Keratinocyte (primary cell): ENCODE data around the gene RACGAP1. TPM values are rescaled to one million over a fixed set of nuclear protein-coding genes. Genes with fewer than 3 reads are reported as not detected.
A peak's percentile ranks its signal among the peaks of the same experiment; 100 is the strongest.

ENCODE experiments used
- DNase-seq: peaks from one replicate; pipeline ENCODE4 v3.0.0-alpha.2; 2011; ENCODE audit warnings: low read depth, missing footprints, low spot score
- FAIRE-seq: peaks from 2 replicates; lab custom pipeline; 2011; peaks lifted over from hg19 to GRCh38; lab: Jason Lieb, UNC
- H2AFZ ChIP-seq: 2 replicates; pipeline ENCODE4 v1.6.0; 2012; ENCODE audit warnings: low read length, control low read depth, inconsistent platforms; ENCODE audit not compliant: control insufficient read depth
- H3K27ac ChIP-seq: 2 replicates; pipeline ENCODE4 v1.5.1; 2011; ENCODE audit warnings: low read length; ENCODE audit not compliant: control insufficient read depth, insufficient read depth
- H3K27me3 ChIP-seq: 3 replicates; pipeline ENCODE4 v1.6.0; 2011; ENCODE audit warnings: low read length; ENCODE audit not compliant: control insufficient read depth, insufficient read depth; ENCODE audit errors: extremely low read depth
- H3K36me3 ChIP-seq, 2 experiments: 2 replicates in 1 of 2; 3 replicates in 1 of 2; pipeline ENCODE4 v1.5.1; 2011; ENCODE audit warnings: low read length in 2 of 2, mild to moderate bottlenecking in 1 of 2; ENCODE audit not compliant: control insufficient read depth in 2 of 2, insufficient read depth in 2 of 2; ENCODE audit errors: extremely low read depth in 1 of 2
- H3K4me1 ChIP-seq: 3 replicates; pipeline ENCODE4 v1.5.1; 2011; ENCODE audit warnings: low read length; ENCODE audit not compliant: control insufficient read depth, insufficient read depth; ENCODE audit errors: extremely low read depth
- H3K4me2 ChIP-seq: 3 replicates; pipeline ENCODE4 v1.6.0; 2011; ENCODE audit warnings: low read depth, low read length; ENCODE audit not compliant: control insufficient read depth, insufficient read depth; ENCODE audit errors: extremely low read depth
- H3K4me3 ChIP-seq, 3 experiments: fragments of 200-600 bp in 1 of 3; sonication (generic) in 1 of 3; 2 replicates in 2 of 3; 3 replicates in 1 of 3; pipeline ENCODE4 v1.5.1; 2011 to 2016; ENCODE audit warnings: low read length in 3 of 3, mild to moderate bottlenecking in 3 of 3, control low read depth in 2 of 3, inconsistent platforms in 1 of 3, low read depth in 1 of 3, mixed read lengths in 1 of 3, mixed run types in 1 of 3, moderate library complexity in 1 of 3; ENCODE audit not compliant: control insufficient read depth in 2 of 3, insufficient read depth in 2 of 3; ENCODE audit errors: extremely low read depth in 1 of 3
- H3K79me2 ChIP-seq: 2 replicates; pipeline ENCODE4 v1.6.0; 2012; ENCODE audit warnings: low read length; ENCODE audit not compliant: control insufficient read depth, insufficient read depth
- H3K9ac ChIP-seq: 3 replicates; pipeline ENCODE4 v1.6.0; 2011; ENCODE audit warnings: low read length; ENCODE audit not compliant: control insufficient read depth, insufficient read depth; ENCODE audit errors: extremely low read depth
- H3K9me1 ChIP-seq: 3 replicates; pipeline ENCODE4 v1.6.0; 2011; ENCODE audit warnings: low read length; ENCODE audit not compliant: control insufficient read depth, insufficient read depth; ENCODE audit errors: extremely low read depth
- H3K9me3 ChIP-seq: 2 replicates; pipeline ENCODE4 v1.5.1; 2012; ENCODE audit warnings: low read depth, low read length; ENCODE audit not compliant: control insufficient read depth
- H4K20me1 ChIP-seq: 3 replicates; pipeline ENCODE4 v1.6.0; 2011; ENCODE audit warnings: low read length; ENCODE audit not compliant: control insufficient read depth, insufficient read depth; ENCODE audit errors: extremely low read depth
- CTCF ChIP-seq, 3 experiments: IDR thresholded peaks in 1 of 3; conservative IDR thresholded peaks in 1 of 3; optimal IDR thresholded peaks in 1 of 3; 2 replicates in 2 of 3; 3 replicates in 1 of 3; pipeline versions ENCODE3 to v1.5.1; 2011; ENCODE audit warnings: low read length in 3 of 3, mild to moderate bottlenecking in 3 of 3, moderate library complexity in 2 of 3, control low read depth in 1 of 3, inconsistent platforms in 1 of 3; ENCODE audit not compliant: insufficient read depth in 2 of 3; ENCODE audit errors: extremely low read depth in 1 of 3
- EZH2 ChIP-seq: IDR thresholded peaks from one replicate; pipeline ENCODE4 v1.6.1; 2012; ENCODE audit warnings: inconsistent platforms, mild to moderate bottlenecking, low read length, moderate library complexity
- dilution Hi-C: fragments of 300-500 bp; cut with MboI; formaldehyde crosslinking; loops from one replicate; pipeline ENCODE4 v1.7.0; 2020; ENCODE audit warnings: low sequenced_read_pairs; ENCODE audit not compliant: extremely low pct_ligation_motif_present
- polyA plus RNA-seq, 5 experiments: library from polyadenylated mRNA; depleted of rRNA in 3 of 5; stranded (reverse) in 3 of 5; stranded (forward) in 1 of 5; unstranded in 1 of 5; fragments of >200 nt; gene quantifications; 1 replicate in 1 of 5; 2 replicates in 3 of 5; 3 replicates in 1 of 5; pipeline versions ENCODE4 v1.2.1 to v1.2.3, GENCODE V29; 2011 to 2012; ENCODE audit warnings: missing spikeins in 2 of 5, low read depth in 1 of 5, low replicate concordance in 1 of 5

Gene RACGAP1
- polyA plus RNA-seq, 1 donor (not counting 4 experiments of a cell fraction or from before 2014, with no cell fraction given) = 57.1 TPM

- H3K4me2 ChIP-seq = peak overlapping the region; percentile 95
- TF ChIP-seq CTCF (optimal IDR thresholded peaks at IDR 0.05 in 1 of 3, IDR thresholded peaks at IDR 0.05 in 1 of 3, conservative IDR thresholded peaks at IDR 0.05 in 1 of 3; ENCODE audit: extremely low read depth in 1 of 3, insufficient read depth in 2 of 3, low read length in 3 of 3) (peak in 2 of 3 experiments; percentile 84 to 91), EZH2 (no peak)
- no peaks in the 10 kb centered on the region for H3K9me1 ChIP-seq
- no peaks in the 10 kb centered on the region for H3K79me2 ChIP-seq
- dilution Hi-C loops = no loop called here
- peak overlapping the region; percentile 52 for H3K9ac ChIP-seq
- peak; percentile 68 for DNase-seq
- peaks cover 35% of the 10 kb centered on the region for H3K27me3 ChIP-seq
- no peak overlapping the region for H3K27ac ChIP-seq
- H4K20me1 ChIP-seq = no peaks in the 10 kb centered on the region
- H2AFZ ChIP-seq = peak overlapping the region; percentile 85
- FAIRE-seq = peak; percentile 51
- H3K4me3 ChIP-seq = peak overlapping the region; percentile 25 to 70 (median 68)
- H3K9me3 ChIP-seq = no peaks in the 10 kb centered on the region
- H3K36me3 ChIP-seq = no peaks in the 10 kb centered on the region
- peaks cover 27% of the 10 kb centered on the region for H3K4me1 ChIP-seq
These were observed 58.1 kb downstream of the RACGAP1 start for GRCh38 chr12:49967042-49967776.

- H4K20me1 ChIP-seq = no peaks in the 10 kb centered on the region
- no peak overlapping the region for H3K27ac ChIP-seq
- no peaks in the 10 kb centered on the region for H3K9me3 ChIP-seq
- H3K4me3 ChIP-seq = no peak overlapping the region
- no peaks in the 10 kb centered on the region for H3K9me1 ChIP-seq
- H3K36me3 ChIP-seq = no peaks in the 10 kb centered on the region
- dilution Hi-C loops = no loop called here
- H3K27me3 ChIP-seq = peaks cover 39% of the 10 kb centered on the region
- no peaks in the 10 kb centered on the region for H3K79me2 ChIP-seq
- H3K4me1 ChIP-seq = peaks cover 26% of the 10 kb centered on the region
- no peak overlapping the region for H3K9ac ChIP-seq
- H3K4me2 ChIP-seq = peak overlapping the region; percentile 95
- DNase-seq = no peak
- FAIRE-seq = no peak
- TF ChIP-seq CTCF (optimal IDR thresholded peaks at IDR 0.05 in 1 of 3, IDR thresholded peaks at IDR 0.05 in 1 of 3, conservative IDR thresholded peaks at IDR 0.05 in 1 of 3; ENCODE audit: extremely low read depth in 1 of 3, insufficient read depth in 2 of 3, low read length in 3 of 3) (no peak), EZH2 (no peak)
- no peak overlapping the region for H2AFZ ChIP-seq
These were observed 58.7 kb downstream of the RACGAP1 start for GRCh38 chr12:49966511-49967041.
